Hepatocyte (in vitro differentiated cells): ENCODE measurements around the gene ARHGEF25.

ENCODE experiments used
- EZH2 ChIP-seq: fragments of 200-600 bp; sonication (generic); IDR thresholded peaks from 2 replicates; pipeline ENCODE4 v1.6.1; 2016; ENCODE audit warnings: antibody characterized with exemption, mild to moderate bottlenecking, borderline replicate concordance
- TF ChIP-seq, protein P1 (sequence below): fragments of 200-600 bp; sonication (generic); IDR thresholded peaks from 2 replicates; pipeline ENCODE4 v1.5.1; 2016; ENCODE audit warnings: antibody characterized with exemption, mild to moderate bottlenecking; ENCODE audit not compliant: poor library complexity

DNA sequence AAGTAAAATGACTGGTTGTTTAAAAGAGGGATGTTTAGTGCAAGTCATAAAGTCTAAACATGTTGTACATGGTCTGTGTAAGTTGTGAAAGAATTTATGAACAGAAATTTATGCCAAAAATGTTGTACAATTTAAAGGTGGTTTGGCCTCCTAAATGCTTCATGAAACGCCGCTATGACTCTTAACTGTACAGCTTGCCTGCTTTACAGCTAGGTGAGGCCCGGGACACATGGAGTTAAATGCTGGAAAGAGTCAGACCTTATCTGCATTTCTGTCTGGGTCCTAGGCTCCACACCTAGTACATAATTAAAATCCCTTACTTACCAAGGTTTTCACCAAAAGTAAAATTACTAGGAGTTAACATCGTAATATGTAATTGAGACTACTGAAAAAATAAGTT, 50.1 kb downstream of the ARHGEF25 start:
- TF ChIP-seq, protein P1, sequence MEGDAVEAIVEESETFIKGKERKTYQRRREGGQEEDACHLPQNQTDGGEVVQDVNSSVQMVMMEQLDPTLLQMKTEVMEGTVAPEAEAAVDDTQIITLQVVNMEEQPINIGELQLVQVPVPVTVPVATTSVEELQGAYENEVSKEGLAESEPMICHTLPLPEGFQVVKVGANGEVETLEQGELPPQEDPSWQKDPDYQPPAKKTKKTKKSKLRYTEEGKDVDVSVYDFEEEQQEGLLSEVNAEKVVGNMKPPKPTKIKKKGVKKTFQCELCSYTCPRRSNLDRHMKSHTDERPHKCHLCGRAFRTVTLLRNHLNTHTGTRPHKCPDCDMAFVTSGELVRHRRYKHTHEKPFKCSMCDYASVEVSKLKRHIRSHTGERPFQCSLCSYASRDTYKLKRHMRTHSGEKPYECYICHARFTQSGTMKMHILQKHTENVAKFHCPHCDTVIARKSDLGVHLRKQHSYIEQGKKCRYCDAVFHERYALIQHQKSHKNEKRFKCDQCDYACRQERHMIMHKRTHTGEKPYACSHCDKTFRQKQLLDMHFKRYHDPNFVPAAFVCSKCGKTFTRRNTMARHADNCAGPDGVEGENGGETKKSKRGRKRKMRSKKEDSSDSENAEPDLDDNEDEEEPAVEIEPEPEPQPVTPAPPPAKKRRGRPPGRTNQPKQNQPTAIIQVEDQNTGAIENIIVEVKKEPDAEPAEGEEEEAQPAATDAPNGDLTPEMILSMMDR, result no peak
- no peak for TF ChIP-seq EZH2
